ENCODE results near the gene CAMK2A.

GRCh38 chr5:150277043-150277442, 12.5 kb downstream of the CAMK2A start:
- no peak for TF ChIP-seq CTCF (IDR thresholded peaks at IDR 0.05; ENCODE audit: poor library complexity)
- no peak for TF ChIP-seq EZH2 (IDR thresholded peaks at IDR 0.05; ENCODE audit: borderline replicate concordance)
